Nephron progenitor cell (in vitro differentiated cells): ENCODE measurements around the gene ACAP3.
A peak's percentile ranks its signal among the peaks of the same experiment; 100 is the strongest.

Experiments used
- DNase-seq: peaks from one replicate; pipeline ENCODE4 v3.0.0; 2021
- H3K27ac Mint-ChIP-seq: 2 replicates; pipeline ENCODE4 v1.8.0; 2021; ENCODE audit warnings: mild to moderate bottlenecking, moderate library complexity, mixed read lengths
- H3K27me3 Mint-ChIP-seq: 2 replicates; pipeline ENCODE4 v1.8.0; 2021; ENCODE audit warnings: mild to moderate bottlenecking, low read depth, mixed read lengths; ENCODE audit not compliant: poor library complexity
- H3K36me3 Mint-ChIP-seq: 2 replicates; pipeline ENCODE4 v1.8.0; 2021; ENCODE audit warnings: low read depth, mixed read lengths
- H3K4me1 Mint-ChIP-seq: 2 replicates; pipeline ENCODE4 v1.8.0; 2021; ENCODE audit warnings: mixed read lengths
- H3K4me3 Mint-ChIP-seq: 2 replicates; pipeline ENCODE4 v1.8.0; 2021; ENCODE audit warnings: mild to moderate bottlenecking, moderate library complexity, mixed read lengths
- H3K9me3 Mint-ChIP-seq: 2 replicates; pipeline ENCODE4 v1.8.0; 2021; ENCODE audit warnings: mild to moderate bottlenecking, moderate library complexity, mixed read lengths
- TF ChIP-seq, protein P1 (sequence below): fragments of 200-600 bp; sonication (generic); IDR thresholded peaks from 2 replicates; pipeline ENCODE4 v1.5.0; 2021; ENCODE audit warnings: antibody characterized with exemption

The ACAP3 gene

DNA sequence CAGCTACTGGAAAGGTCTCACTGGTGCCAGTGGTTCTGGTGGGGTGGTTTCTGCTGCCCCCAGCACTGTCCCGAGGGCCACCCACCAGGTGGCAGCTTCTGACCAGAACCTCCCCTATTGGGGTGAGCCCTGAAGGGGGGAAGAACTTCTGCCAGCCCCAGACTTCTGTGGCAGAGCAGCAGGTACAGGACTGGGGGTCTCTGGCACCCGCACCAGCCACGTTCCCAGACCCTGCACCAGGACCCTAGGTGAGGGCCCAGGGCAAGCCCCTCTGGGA lies 2.3 kb upstream of the ACAP3 start:
- no peaks in the 10 kb centered on the region for H3K9me3 Mint-ChIP-seq
- no peak overlapping the region for H3K27ac Mint-ChIP-seq
- peaks cover 6% of the 10 kb centered on the region for H3K36me3 Mint-ChIP-seq
- TF ChIP-seq, protein P1, sequence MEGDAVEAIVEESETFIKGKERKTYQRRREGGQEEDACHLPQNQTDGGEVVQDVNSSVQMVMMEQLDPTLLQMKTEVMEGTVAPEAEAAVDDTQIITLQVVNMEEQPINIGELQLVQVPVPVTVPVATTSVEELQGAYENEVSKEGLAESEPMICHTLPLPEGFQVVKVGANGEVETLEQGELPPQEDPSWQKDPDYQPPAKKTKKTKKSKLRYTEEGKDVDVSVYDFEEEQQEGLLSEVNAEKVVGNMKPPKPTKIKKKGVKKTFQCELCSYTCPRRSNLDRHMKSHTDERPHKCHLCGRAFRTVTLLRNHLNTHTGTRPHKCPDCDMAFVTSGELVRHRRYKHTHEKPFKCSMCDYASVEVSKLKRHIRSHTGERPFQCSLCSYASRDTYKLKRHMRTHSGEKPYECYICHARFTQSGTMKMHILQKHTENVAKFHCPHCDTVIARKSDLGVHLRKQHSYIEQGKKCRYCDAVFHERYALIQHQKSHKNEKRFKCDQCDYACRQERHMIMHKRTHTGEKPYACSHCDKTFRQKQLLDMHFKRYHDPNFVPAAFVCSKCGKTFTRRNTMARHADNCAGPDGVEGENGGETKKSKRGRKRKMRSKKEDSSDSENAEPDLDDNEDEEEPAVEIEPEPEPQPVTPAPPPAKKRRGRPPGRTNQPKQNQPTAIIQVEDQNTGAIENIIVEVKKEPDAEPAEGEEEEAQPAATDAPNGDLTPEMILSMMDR: no peak
- H3K27me3 Mint-ChIP-seq: peaks cover 6% of the 10 kb centered on the region
- no peak for DNase-seq
- H3K4me3 Mint-ChIP-seq: no peak overlapping the region
- peaks cover 24% of the 10 kb centered on the region for H3K4me1 Mint-ChIP-seq

DNA sequence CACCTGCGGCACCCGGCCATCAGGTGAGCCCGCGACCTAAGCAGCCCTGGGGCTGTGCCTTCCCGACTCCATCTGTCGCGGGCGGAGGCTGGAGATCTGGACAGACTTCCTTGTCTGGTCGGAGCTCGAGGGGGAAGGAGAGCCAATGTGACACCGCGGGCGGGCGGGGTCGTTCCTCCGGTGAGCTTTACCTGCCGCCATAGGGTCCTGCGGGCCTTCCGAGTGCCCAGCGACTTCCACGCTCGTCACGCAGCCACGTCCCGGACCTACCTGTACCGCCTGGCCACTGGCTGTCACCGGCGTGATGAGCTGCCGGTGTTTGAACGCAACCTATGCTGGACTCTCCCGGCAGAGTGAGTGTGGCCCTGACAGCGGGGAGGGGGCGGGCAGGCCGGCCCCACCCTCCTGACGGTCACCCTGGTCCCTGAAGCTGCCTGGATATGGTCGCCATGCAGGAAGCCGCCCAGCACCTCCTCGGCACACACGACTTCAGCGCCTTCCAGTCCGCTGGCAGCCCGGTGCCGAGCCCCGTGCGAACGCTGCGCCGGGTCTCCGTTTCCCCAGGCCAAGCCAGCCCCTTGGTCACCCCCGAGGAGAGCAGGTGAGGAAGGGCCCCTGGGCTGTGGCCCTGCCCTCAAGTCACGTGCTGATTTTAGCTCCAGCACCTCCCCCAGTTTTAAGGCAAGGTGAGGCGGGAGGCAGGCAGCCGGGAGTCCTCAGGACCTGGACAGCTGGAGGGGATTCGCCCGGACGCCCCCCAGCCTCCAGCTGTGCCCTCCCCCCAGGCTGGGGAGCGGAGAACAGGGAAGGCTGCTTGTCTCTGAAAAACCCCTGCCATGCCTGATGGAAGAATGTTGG lies 1.8 kb upstream of the ACAP3 start:
- H3K27ac Mint-ChIP-seq: no peak overlapping the region
- H3K4me1 Mint-ChIP-seq: peaks cover 26% of the 10 kb centered on the region
- TF ChIP-seq, protein P1: no peak
- peak; percentile 34 for DNase-seq
- H3K4me3 Mint-ChIP-seq: peak overlapping the region; percentile 77
- H3K36me3 Mint-ChIP-seq: peaks cover 6% of the 10 kb centered on the region
- no peaks in the 10 kb centered on the region for H3K9me3 Mint-ChIP-seq
- H3K27me3 Mint-ChIP-seq: peaks cover 6% of the 10 kb centered on the region

DNA sequence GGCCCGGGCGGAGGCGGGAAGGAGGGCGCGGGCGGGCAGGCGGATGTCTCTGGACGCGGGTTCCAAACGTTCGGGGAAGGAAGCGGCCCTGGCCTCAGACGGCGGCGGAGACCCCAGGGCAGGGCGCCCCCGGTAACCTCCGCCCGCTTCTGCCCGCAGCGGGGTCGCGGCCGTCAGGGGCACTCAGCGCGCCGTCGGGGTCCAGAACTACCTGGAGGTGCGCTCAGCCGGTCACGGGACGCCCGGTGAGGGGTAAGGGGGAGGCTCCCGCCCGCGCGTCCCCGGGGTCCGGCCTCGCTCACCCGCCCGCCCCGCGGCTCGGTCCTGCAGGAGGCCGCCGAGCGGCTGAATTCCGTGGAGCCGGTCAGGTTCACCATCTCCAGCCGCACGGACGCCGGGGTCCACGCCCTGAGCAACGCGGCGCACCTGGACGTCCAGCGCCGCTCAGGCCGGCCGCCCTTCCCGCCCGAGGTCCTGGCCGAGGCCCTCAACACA lies 1.1 kb upstream of the ACAP3 start:
- TF ChIP-seq, protein P1: no peak
- Mint-ChIP-seq H3K4me3 (peak overlapping the region; percentile 79), H3K4me1 (peaks cover 27% of the 10 kb centered on the region), H3K36me3 (peaks cover 6% of the 10 kb centered on the region), H3K9me3 (no peaks in the 10 kb centered on the region), H3K27ac (no peak overlapping the region), H3K27me3 (peaks cover 6% of the 10 kb centered on the region)
- DNase-seq: peak; percentile 49

DNA sequence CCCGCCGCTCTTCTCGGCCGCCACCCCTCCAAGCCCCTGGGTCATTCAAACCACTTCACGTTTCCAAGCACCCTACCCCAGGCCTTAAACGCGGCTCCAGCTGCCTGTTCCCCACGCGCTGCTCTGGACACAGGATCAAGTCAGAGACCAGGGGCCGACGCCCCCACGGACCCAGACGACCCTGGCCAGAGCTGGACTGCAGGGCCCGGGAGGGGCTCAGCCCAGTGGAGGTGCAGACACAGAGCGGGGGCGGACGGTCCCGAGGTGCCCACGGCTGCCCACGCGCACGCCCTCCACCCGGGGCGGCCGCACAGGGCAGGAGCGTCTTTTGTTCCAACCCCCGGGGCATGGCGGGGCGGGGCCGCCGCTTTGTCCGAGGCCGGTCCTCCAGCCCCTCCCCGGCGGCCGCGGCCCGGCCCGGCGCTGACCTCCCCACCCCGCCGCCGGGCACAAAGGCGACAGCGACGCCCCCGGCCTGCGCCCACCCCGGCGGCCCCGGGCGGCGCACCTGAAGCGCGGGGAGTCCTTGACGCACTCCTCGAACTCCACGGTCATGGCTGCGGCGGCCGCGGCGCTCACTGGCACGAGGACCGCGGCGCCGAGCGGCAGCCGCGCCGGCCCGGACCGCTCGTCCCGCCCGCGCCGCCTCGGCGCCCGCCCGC lies 338 bp downstream of the ACAP3 start:
- Mint-ChIP-seq H3K9me3 (no peaks in the 10 kb centered on the region), H3K27ac (no peak overlapping the region), H3K4me3 (peak overlapping the region; percentile 85), H3K36me3 (no peaks in the 10 kb centered on the region), H3K4me1 (peaks cover 27% of the 10 kb centered on the region), H3K27me3 (peaks cover 6% of the 10 kb centered on the region)
- TF ChIP-seq, protein P1: no peak
- no peak for DNase-seq

DNA sequence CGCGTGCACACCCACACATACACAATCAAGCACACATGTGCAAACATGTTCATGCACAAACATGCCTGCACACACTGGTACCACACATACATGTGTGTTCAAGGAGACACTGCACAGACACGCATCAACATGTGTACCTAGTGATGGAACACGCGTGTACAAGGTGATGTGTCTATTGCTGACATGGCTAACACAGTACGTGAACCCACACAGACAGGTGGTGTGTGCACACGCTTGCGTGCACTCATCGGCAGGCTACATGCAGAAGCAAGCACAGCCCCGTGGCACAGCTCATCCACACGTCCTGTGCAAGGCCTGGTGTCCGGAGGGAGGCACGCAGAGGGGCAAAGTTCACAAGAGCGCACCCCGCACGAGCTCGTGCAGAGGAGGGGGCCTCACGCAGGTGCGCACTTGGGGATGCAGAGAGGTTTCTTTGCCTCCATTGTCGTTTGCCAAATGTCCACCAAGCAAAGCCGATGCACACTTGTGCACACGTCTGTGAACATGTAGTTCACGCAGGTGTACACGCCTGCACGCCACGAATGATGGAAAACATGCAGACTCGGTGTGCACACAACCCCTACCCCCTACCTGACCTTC lies 969 bp downstream of the ACAP3 start:
- Mint-ChIP-seq H3K36me3 (no peaks in the 10 kb centered on the region), H3K4me3 (peak overlapping the region; percentile 85), H3K4me1 (peaks cover 27% of the 10 kb centered on the region), H3K9me3 (no peaks in the 10 kb centered on the region), H3K27me3 (peaks cover 6% of the 10 kb centered on the region), H3K27ac (no peak overlapping the region)
- DNase-seq: no peak
- TF ChIP-seq, protein P1: no peak
